ENCODE results near the gene JOSD1.

DNA sequence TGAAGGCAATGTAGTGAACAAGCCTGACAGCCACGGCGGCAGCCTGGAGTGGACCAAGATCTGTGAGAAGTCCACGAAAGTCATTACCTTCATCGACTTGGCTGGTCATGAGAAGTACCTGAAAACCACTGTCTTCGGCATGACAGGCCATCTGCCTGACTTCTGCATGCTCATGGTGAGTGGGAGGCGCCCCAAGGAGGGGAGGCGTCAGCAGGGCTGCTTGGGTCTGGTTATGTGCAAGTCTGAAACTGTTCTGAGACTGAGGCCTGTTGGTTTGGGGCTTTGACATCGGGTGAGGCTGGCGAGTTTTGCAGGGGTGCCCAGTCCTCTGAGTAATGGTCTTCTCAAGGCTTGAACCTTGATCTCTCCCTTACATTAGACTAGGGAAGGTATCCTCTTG lies 16.1 kb upstream of the JOSD1 start:
- TF ChIP-seq POLR2A (IDR thresholded peaks at IDR 0.05; ENCODE audit: low read depth), result no peak
- no peak for TF ChIP-seq POLR2AphosphoS5 (IDR thresholded peaks at IDR 0.05)
- no peak for TF ChIP-seq EP300 (IDR thresholded peaks at IDR 0.05)
- no peak for TF ChIP-seq CTCF (IDR thresholded peaks at IDR 0.05)

All from esophagus muscularis mucosa (tissue), 4 donors.